ENCODE data around the gene MMP21.

- TF ChIP-seq, protein P1, sequence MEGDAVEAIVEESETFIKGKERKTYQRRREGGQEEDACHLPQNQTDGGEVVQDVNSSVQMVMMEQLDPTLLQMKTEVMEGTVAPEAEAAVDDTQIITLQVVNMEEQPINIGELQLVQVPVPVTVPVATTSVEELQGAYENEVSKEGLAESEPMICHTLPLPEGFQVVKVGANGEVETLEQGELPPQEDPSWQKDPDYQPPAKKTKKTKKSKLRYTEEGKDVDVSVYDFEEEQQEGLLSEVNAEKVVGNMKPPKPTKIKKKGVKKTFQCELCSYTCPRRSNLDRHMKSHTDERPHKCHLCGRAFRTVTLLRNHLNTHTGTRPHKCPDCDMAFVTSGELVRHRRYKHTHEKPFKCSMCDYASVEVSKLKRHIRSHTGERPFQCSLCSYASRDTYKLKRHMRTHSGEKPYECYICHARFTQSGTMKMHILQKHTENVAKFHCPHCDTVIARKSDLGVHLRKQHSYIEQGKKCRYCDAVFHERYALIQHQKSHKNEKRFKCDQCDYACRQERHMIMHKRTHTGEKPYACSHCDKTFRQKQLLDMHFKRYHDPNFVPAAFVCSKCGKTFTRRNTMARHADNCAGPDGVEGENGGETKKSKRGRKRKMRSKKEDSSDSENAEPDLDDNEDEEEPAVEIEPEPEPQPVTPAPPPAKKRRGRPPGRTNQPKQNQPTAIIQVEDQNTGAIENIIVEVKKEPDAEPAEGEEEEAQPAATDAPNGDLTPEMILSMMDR (IDR thresholded peaks at IDR 0.05 in 2 of 3, conservative IDR thresholded peaks at IDR 0.05 in 1 of 3; ENCODE audit: control insufficient read depth in 2 of 3, extremely low read depth in 1 of 3, insufficient read depth in 1 of 3, low read depth in 3 of 3, low read length in 3 of 3), result no peak
- TF ChIP-seq SUPT20H (IDR thresholded peaks at IDR 0.05; ENCODE audit: borderline replicate concordance, control insufficient read depth, low read depth, low read length) (no peak), BHLHE40 (IDR thresholded peaks at IDR 0.05; ENCODE audit: borderline replicate concordance in 1 of 2, low read depth in 2 of 2, low read length in 1 of 2) (no peak), CBX5 (IDR thresholded peaks at IDR 0.05; ENCODE audit: low read depth) (no peak), MAX (IDR thresholded peaks at IDR 0.05; ENCODE audit: low read depth, low read length) (no peak)
These were observed 22.5 kb upstream of the MMP21 start for GRCh38 chr10:125797994-125798662.
